Loucy (cell line): ENCODE data around the gene TGFBI.

Source experiments
- H2AFZ ChIP-seq: fragments of 200-600 bp; sonication (generic); 2 replicates; pipeline ENCODE4 v1.6.0; 2016; ENCODE audit warnings: antibody characterized with exemption, mild to moderate bottlenecking, low read length, moderate library complexity
- H3F3A ChIP-seq: fragments of 200-600 bp; 2 replicates; pipeline ENCODE4 v1.6.0; 2016; ENCODE audit warnings: antibody characterized with exemption, low read depth, mild to moderate bottlenecking
- H3K27me3 ChIP-seq: fragments of 200-600 bp; sonication (generic); 2 replicates; pipeline ENCODE4 v1.6.1; 2014; ENCODE audit warnings: low read length, mild to moderate bottlenecking; ENCODE audit not compliant: insufficient read depth, poor library complexity, severe bottlenecking
- H3K36me3 ChIP-seq: fragments of 200-600 bp; sonication (generic); 2 replicates; pipeline ENCODE4 v1.6.1; 2016; ENCODE audit warnings: low read length; ENCODE audit not compliant: insufficient read depth
- H3K4me1 ChIP-seq: fragments of 200-600 bp; sonication (generic); 2 replicates; pipeline ENCODE4 v1.5.1; 2014; ENCODE audit warnings: low read length, mild to moderate bottlenecking; ENCODE audit not compliant: insufficient read depth, poor library complexity, severe bottlenecking
- H3K4me2 ChIP-seq: fragments of 200-600 bp; sonication (generic); 2 replicates; pipeline ENCODE4 v1.6.0; 2014; ENCODE audit warnings: antibody characterized with exemption, low read length, low read depth, mild to moderate bottlenecking; ENCODE audit not compliant: poor library complexity, severe bottlenecking
- H3K4me3 ChIP-seq: fragments of 200-600 bp; sonication (generic); 2 replicates; pipeline ENCODE4 v1.5.1; 2014; ENCODE audit warnings: low read length, mild to moderate bottlenecking, mixed read lengths; ENCODE audit not compliant: poor library complexity, severe bottlenecking
- H3K79me2 ChIP-seq: fragments of 200-600 bp; sonication (generic); 2 replicates; pipeline ENCODE4 v1.6.1; 2014; ENCODE audit warnings: low read length; ENCODE audit not compliant: insufficient read depth
- H3K9ac ChIP-seq: fragments of 200-600 bp; sonication (generic); 2 replicates; pipeline ENCODE4 v1.6.0; 2014; ENCODE audit warnings: mild to moderate bottlenecking, low read depth, low read length, moderate library complexity; ENCODE audit not compliant: poor library complexity, severe bottlenecking
- H3K9me2 ChIP-seq: fragments of 200-600 bp; sonication (generic); replicated peaks from 2 replicates; pipeline ENCODE4 v1.6.1; 2016; ENCODE audit warnings: low read depth, low read length, mixed read lengths
- H3K9me3 ChIP-seq: fragments of 200-600 bp; sonication (generic); 2 replicates; pipeline ENCODE4 v1.6.1; 2014; ENCODE audit warnings: mild to moderate bottlenecking, antibody characterized with exemption, low read length, low read depth; ENCODE audit not compliant: insufficient read depth
- H4K20me1 ChIP-seq: fragments of 200-600 bp; sonication (generic); 2 replicates; pipeline ENCODE4 v1.6.0; 2014; ENCODE audit warnings: antibody characterized with exemption, low read length, mild to moderate bottlenecking; ENCODE audit not compliant: insufficient read depth, poor library complexity, severe bottlenecking
- EZH2phosphoT487 ChIP-seq: fragments of 200-600 bp; IDR thresholded peaks from 2 replicates; pipeline ENCODE4 v1.6.1; 2018; ENCODE audit warnings: antibody characterized with exemption, mild to moderate bottlenecking, moderate library complexity, borderline replicate concordance
- TF ChIP-seq, protein P1 (sequence below): fragments of 200-600 bp; sonication (generic); conservative IDR thresholded peaks from 2 replicates; pipeline ENCODE4 v1.5.1; 2014; ENCODE audit warnings: mild to moderate bottlenecking, antibody characterized with exemption, low read length

TGFBI gene

DNA sequence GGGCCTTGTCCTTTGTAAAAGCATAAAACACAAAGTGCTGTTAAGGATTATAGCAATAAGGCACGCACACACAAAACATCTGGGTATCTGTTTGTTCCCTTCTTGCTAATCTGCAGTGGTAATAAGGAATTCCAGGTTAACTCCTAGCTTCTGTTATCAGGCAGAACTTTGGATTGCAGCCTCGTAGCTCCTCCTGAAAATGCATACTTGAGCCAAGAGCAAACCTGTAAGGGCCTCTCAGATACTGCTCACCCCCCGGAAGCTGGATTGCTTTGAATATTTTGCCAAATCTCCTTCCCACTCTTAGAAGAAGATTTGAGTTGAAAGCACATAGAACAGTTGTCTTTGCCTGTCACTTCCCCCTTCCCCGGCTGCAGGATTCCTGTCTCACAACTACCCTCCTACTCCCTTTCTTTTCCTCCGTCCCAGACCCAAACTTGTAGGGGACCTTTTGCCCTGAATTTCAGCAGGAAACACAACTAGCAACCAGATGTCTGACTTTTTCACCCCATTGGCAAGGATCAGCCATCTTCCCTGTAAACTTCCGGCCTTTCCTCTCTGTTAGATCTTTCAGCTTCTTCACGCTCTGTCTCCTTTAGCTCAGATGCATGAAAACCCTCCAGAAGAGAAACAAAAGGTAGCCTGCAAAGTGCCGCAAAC lies 75.6 kb downstream of the TGFBI start:
- Histone ChIP-seq H3K4me2 (no peak overlapping the region), H3K9me3 (no peaks in the 10 kb centered on the region), H2AFZ (no peak overlapping the region)

DNA sequence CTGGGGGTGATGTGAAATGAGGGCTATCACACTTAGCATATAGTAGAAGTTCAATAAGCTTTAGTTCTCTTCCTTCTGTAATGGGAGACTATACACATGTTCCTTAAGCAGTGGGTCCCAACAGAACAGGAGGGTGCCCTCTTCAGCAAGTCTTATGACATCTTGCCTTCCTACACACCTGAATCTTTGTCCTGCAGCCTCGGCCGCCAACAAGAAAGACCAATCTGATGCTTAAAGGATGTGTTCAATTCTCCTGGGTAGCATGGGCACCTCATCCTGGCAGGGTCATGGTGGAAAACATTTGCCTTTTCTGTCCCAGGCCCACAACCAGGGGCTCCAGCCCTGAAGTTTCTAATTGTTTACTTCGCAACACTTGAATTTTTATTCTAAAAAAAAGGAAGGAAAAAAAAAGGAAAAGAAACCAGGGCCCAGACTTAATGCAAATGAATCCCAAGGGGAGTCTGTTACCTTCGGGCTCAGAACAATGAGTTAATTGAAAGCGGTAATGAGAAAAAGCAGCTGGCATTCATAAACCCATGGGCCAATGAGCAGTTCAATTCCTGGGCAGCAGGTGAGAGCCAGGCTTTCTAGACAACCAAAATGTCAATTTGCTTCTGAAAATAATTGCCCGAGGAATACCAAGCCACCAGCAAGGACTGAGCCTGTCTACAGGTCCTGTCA lies 77.7 kb downstream of the TGFBI start:
- H3K36me3 ChIP-seq = no peaks in the 10 kb centered on the region
- H2AFZ ChIP-seq = no peak overlapping the region
- no peaks in the 10 kb centered on the region for H3K79me2 ChIP-seq
- H3K9me3 ChIP-seq = no peaks in the 10 kb centered on the region
- H3K27me3 ChIP-seq = no peaks in the 10 kb centered on the region
- H3F3A ChIP-seq = no peaks in the 10 kb centered on the region
- no peak overlapping the region for H3K4me2 ChIP-seq
- H4K20me1 ChIP-seq = no peaks in the 10 kb centered on the region
- no peak overlapping the region for H3K4me3 ChIP-seq
- no peaks in the 10 kb centered on the region for H3K4me1 ChIP-seq
- TF ChIP-seq, protein P1, sequence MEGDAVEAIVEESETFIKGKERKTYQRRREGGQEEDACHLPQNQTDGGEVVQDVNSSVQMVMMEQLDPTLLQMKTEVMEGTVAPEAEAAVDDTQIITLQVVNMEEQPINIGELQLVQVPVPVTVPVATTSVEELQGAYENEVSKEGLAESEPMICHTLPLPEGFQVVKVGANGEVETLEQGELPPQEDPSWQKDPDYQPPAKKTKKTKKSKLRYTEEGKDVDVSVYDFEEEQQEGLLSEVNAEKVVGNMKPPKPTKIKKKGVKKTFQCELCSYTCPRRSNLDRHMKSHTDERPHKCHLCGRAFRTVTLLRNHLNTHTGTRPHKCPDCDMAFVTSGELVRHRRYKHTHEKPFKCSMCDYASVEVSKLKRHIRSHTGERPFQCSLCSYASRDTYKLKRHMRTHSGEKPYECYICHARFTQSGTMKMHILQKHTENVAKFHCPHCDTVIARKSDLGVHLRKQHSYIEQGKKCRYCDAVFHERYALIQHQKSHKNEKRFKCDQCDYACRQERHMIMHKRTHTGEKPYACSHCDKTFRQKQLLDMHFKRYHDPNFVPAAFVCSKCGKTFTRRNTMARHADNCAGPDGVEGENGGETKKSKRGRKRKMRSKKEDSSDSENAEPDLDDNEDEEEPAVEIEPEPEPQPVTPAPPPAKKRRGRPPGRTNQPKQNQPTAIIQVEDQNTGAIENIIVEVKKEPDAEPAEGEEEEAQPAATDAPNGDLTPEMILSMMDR = no peak
- TF ChIP-seq EZH2phosphoT487 = no peak
- no peaks in the 10 kb centered on the region for H3K9me2 ChIP-seq
- no peak overlapping the region for H3K9ac ChIP-seq

More for the DNA sequence above, 75.6 kb downstream of the TGFBI start:
- no peak overlapping the region for H3K4me3 ChIP-seq
- no peaks in the 10 kb centered on the region for H3K27me3 ChIP-seq
- H3K9me2 ChIP-seq = no peaks in the 10 kb centered on the region
- no peaks in the 10 kb centered on the region for H3K79me2 ChIP-seq
- no peaks in the 10 kb centered on the region for H3K36me3 ChIP-seq
- no peaks in the 10 kb centered on the region for H4K20me1 ChIP-seq
- TF ChIP-seq, protein P1 = no peak
- no peak for TF ChIP-seq EZH2phosphoT487
- no peak overlapping the region for H3K9ac ChIP-seq
- H3K4me1 ChIP-seq = no peaks in the 10 kb centered on the region
- H3F3A ChIP-seq = no peaks in the 10 kb centered on the region

DNA sequence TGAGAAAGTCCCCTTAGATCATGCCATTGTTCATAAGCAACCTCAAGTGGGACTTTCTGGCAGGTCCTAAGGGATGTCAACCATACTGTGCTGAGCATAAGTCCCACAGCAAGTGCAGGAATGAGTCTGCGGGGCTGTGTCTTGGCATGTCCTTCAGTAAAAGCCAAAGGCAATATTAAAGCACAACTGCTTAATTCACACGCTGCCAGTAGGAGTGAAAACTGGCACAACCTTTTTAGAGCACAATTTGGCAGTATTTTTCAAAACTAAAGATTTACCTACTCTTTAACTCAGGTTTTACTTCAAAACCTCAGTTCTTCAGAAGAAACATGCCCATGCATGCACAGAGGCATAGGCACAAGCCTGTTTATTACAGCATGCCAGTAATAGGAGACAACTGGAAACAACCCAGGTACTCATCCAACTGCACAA lies 79.4 kb downstream of the TGFBI start:
- H3K9ac ChIP-seq = no peak overlapping the region
- TF ChIP-seq, protein P1 = no peak
- no peak for TF ChIP-seq EZH2phosphoT487
- no peaks in the 10 kb centered on the region for H3K4me1 ChIP-seq
- H4K20me1 ChIP-seq = no peaks in the 10 kb centered on the region
- H3F3A ChIP-seq = no peaks in the 10 kb centered on the region
- no peaks in the 10 kb centered on the region for H3K79me2 ChIP-seq
- H3K4me3 ChIP-seq = no peak overlapping the region
- H2AFZ ChIP-seq = no peak overlapping the region
- H3K9me2 ChIP-seq = no peaks in the 10 kb centered on the region
- no peak overlapping the region for H3K4me2 ChIP-seq
- H3K36me3 ChIP-seq = no peaks in the 10 kb centered on the region
- no peaks in the 10 kb centered on the region for H3K27me3 ChIP-seq
- no peaks in the 10 kb centered on the region for H3K9me3 ChIP-seq
